ENCODE results near the gene MAVS.

Gene MAVS

DNA sequence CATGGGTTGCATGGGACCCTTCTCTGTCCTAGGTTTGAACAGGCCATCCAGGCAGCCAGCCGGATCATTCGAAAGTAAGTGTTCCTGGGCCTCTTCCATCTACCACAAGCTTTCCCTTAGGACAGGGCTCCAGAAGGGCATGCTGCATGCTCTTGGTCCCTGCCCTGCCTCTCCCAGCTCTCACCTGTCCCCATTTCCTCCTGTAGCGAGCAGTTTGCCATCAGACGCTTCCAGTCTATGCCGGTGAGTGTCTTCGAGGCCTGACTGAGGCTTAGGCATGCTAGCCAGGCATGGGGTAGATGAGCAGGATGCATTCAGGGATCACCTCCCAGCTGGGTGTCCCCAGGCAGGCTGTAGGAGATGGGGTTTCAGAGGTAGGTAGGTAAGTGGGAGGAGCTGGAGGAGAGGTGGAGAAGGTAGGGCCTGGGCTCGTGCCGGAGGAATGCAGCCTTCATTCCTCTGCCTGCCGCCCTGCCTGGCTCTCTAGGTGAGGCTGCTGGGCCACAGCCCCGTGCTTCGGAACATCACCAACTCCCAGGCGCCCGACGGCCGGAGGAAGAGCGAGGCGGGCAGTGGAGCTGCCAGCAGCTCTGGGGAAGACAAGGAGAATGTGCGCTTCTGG, 46.3 kb upstream of the MAVS start:
- ChIA-PET CTCF (interaction anchor here (2.5 kb wide), 1 partner anchor 18 kb away, joined by 10 read pairs; no protein-coding TSS in a partner anchor), POLR2A (ENCODE audit: low non-redundant PET) (no interaction called here)
- TF ChIP-seq, protein P1, sequence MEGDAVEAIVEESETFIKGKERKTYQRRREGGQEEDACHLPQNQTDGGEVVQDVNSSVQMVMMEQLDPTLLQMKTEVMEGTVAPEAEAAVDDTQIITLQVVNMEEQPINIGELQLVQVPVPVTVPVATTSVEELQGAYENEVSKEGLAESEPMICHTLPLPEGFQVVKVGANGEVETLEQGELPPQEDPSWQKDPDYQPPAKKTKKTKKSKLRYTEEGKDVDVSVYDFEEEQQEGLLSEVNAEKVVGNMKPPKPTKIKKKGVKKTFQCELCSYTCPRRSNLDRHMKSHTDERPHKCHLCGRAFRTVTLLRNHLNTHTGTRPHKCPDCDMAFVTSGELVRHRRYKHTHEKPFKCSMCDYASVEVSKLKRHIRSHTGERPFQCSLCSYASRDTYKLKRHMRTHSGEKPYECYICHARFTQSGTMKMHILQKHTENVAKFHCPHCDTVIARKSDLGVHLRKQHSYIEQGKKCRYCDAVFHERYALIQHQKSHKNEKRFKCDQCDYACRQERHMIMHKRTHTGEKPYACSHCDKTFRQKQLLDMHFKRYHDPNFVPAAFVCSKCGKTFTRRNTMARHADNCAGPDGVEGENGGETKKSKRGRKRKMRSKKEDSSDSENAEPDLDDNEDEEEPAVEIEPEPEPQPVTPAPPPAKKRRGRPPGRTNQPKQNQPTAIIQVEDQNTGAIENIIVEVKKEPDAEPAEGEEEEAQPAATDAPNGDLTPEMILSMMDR (conservative IDR thresholded peaks at IDR 0.05; ENCODE audit: low read depth), result no peak
- DNase-seq (ENCODE audit: low spot score), result no peak
- peak overlapping the region; percentile 100 for H3K27ac ChIP-seq

DNA sequence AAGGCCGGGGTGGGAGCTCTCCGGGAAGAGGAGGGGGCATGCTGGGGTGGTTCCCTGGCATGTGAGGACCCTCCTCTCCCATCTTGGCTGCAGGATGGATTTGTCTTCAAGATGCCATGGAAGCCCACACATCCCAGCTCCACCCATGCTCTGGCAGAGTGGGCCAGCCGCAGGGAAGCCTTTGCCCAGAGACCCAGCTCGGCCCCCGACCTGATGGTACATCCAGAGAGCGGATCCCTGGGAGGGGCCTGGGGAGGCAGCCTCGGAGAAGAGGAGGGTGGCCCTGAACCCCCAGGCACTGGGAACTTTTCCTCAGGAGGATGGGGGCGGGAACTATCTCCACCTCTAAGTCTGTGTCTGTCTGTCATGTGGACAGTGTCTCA, 45.8 kb upstream of the MAVS start:
- DNase-seq (ENCODE audit: low spot score), result no peak
- H3K27ac ChIP-seq, result peak overlapping the region; percentile 100
- ChIA-PET CTCF (interaction anchor here (2.5 kb wide), 1 partner anchor 18 kb away, joined by 10 read pairs; no protein-coding TSS in a partner anchor), POLR2A (ENCODE audit: low non-redundant PET) (no interaction called here)
- TF ChIP-seq, protein P1 (conservative IDR thresholded peaks at IDR 0.05; ENCODE audit: low read depth), result no peak

DNA sequence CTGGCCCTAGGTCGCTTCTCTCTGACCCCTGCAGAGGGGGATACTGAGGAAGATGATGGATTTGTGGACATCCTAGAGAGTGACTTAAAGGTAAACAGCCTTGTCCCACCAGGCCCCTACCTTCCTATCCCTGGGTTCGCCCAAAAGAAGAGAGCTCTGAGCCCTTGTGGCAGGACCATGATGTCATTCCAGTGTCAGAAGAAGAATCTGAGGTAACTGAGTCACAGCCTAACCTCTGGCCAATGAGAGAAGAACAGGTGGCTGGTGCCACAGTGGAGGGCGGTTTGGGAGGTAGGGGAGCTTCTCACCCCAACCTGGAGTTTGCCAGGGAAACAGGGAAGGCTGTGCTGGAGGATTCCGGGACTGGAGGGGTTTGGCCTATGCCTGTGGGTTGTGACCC, 45.3 kb upstream of the MAVS start:
- peak overlapping the region; percentile 100 for H3K27ac ChIP-seq
- POLR2A ChIA-PET (ENCODE audit: low non-redundant PET), result no interaction called here
- CTCF ChIA-PET, result interaction anchor here (2.5 kb wide), 1 partner anchor 17 kb away, joined by 10 read pairs; no protein-coding TSS in a partner anchor
- TF ChIP-seq, protein P1 (conservative IDR thresholded peaks at IDR 0.05; ENCODE audit: low read depth), result no peak
- no peak for DNase-seq (ENCODE audit: low spot score)

DNA sequence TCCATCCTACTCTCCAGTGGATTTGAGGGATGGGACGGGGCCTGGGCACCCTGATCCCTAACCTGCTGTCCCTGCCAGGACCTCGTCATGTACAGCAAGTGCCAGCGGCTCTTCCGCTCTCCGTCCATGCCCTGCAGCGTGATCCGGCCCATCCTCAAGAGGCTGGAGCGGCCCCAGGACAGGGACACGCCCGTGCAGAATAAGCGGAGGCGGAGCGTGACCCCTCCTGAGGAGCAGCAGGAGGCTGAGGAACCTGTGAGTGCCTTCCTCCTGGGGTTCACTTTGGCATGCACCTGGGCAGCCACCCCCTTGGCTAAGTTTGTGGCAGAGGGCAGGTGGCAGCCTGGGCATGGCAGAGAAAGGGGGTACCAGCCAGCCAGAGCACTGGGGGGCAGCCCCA, 44.8 kb upstream of the MAVS start:
- DNase-seq (ENCODE audit: low spot score), result no peak
- TF ChIP-seq, protein P1 (conservative IDR thresholded peaks at IDR 0.05; ENCODE audit: low read depth), result no peak
- ChIA-PET CTCF (no interaction called here), POLR2A (ENCODE audit: low non-redundant PET) (no interaction called here)
- H3K27ac ChIP-seq, result peak overlapping the region; percentile 100

DNA sequence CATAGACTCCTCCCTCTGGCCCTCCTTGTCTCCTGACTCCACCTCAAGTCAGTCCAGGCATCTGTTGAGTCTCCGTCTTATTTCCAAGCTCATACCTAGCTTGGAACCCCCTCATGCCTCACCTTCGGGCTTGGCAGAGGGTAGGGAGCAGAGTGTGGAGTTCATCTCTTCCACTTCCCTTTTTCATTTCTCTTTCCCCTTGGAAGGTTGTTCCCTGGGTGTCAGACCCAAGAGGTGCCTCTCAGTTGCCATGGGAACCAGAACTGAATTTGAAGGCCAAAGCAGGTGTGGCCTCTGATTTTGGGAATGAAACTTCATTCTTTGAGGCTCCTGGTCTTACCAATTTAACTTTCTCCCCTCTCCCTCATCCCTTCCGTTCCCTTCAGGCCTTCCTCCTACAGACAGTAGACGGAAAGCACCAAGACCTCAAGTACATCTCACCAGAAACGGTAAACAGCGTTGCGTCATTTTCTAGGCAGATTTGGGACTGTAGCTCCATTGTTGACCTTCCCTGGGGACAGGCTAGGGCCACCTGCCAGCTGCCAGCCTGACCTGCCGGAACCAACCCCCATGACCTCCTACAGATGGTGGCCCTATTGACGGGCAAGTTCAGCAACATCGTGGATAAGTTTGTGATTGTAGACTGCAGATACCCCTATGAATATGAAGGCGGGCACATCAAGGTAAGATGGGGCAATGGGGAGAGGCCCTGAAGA, 44.0 kb upstream of the MAVS start:
- no peak for DNase-seq (ENCODE audit: low spot score)
- CTCF ChIA-PET, result interaction anchor here (0.7 kb wide), 1 partner anchor 144 kb away, joined by 5 read pairs; no protein-coding TSS in a partner anchor
- TF ChIP-seq, protein P1 (conservative IDR thresholded peaks at IDR 0.05; ENCODE audit: low read depth), result no peak
- POLR2A ChIA-PET (ENCODE audit: low non-redundant PET), result interaction anchor here (1.1 kb wide), 1 partner anchor 15 kb away, joined by 6 read pairs; no protein-coding TSS in a partner anchor
- H3K27ac ChIP-seq, result peak overlapping the region; percentile 100

DNA sequence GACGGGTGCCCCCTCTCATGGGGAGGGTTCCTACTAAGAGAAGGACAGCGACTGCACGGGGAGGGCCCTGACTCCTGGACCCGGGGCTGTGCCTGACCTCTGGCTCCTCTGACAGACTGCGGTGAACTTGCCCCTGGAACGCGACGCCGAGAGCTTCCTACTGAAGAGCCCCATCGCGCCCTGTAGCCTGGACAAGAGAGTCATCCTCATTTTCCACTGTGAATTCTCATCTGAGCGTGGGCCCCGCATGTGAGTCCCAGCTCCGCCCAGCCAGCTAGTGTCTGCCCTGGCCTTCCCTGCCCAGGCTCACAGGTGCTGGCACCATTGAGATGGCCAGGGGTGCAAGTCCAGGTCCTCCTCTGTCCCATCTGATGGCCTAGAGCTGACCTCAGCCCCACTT, 43.3 kb upstream of the MAVS start:
- ChIA-PET POLR2A (ENCODE audit: low non-redundant PET) (interaction anchor here (0.7 to 1.1 kb wide), 2 partner anchors 15 to 36 kb away, joined by 3 to 6 read pairs; no protein-coding TSS in a partner anchor), CTCF (no interaction called here)
- TF ChIP-seq, protein P1 (conservative IDR thresholded peaks at IDR 0.05; ENCODE audit: low read depth), result no peak
- H3K27ac ChIP-seq, result peak overlapping the region; percentile 100
- no peak for DNase-seq (ENCODE audit: low spot score)
